Measurements from ENCODE around the gene PPP1R37.

DNA sequence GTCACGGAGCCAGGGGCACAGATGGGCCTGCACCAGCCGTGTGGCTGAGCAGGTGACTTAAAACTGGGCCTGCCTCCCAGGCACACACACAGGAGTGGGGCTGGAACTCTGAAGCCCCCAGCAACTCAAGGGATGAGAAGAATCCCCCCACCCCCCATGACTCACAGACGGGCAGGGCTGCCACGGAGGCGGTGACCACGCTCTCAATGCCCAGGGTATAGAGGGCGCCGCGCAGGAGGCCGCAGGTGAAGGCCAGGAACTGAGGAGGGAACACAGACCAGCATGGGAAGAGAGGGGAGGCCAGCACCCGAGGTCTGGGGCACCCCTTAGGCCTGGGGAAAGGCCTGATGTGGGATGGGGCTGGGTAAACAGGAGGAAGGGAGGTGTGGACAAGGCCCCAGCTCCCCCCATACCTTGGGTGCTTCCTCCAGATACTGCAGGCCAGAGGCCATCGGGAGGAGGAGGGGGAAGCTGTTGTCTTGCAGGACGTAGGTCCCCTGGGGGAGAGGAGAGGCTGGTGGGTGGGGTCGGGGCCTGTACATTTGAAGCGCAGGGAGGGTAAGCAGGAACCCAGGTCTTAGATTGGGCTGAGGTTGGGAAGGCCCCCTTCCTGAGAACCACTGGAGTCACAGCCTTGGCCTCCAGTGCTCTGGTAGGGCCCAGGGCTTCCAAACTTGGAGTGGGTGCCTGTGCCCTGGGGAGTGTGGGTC is 70.9 kb downstream of the PPP1R37 start:
- TF ChIP-seq, protein P1, sequence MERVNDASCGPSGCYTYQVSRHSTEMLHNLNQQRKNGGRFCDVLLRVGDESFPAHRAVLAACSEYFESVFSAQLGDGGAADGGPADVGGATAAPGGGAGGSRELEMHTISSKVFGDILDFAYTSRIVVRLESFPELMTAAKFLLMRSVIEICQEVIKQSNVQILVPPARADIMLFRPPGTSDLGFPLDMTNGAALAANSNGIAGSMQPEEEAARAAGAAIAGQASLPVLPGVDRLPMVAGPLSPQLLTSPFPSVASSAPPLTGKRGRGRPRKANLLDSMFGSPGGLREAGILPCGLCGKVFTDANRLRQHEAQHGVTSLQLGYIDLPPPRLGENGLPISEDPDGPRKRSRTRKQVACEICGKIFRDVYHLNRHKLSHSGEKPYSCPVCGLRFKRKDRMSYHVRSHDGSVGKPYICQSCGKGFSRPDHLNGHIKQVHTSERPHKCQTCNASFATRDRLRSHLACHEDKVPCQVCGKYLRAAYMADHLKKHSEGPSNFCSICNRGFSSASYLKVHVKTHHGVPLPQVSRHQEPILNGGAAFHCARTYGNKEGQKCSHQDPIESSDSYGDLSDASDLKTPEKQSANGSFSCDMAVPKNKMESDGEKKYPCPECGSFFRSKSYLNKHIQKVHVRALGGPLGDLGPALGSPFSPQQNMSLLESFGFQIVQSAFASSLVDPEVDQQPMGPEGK (CRISPR knock-in tag; IDR thresholded peaks at IDR 0.05; ENCODE audit: borderline replicate concordance): no peak
- TF ChIP-seq OSR1 (CRISPR knock-in tag; IDR thresholded peaks at IDR 0.05): no peak
- TF ChIP-seq ZNF70 (CRISPR knock-in tag; IDR thresholded peaks at IDR 0.05): no peak
- TF ChIP-seq TOX (CRISPR knock-in tag; IDR thresholded peaks at IDR 0.05; ENCODE audit: borderline replicate concordance): no peak
- no peak for TF ChIP-seq ESRRG (CRISPR knock-in tag; IDR thresholded peaks at IDR 0.05)
- TF ChIP-seq ZNF565 (CRISPR knock-in tag; conservative IDR thresholded peaks at IDR 0.05; ENCODE audit: low read depth): no peak
